Psoas muscle (tissue), 8 donors: ENCODE measurements around the gene GAS5. TPM values are rescaled to one million over a fixed set of nuclear protein-coding genes. Genes with fewer than 3 reads are reported as not detected.
A peak's percentile ranks its signal among the peaks of the same experiment; 100 is the strongest.

Experiments
- ATAC-seq, 4 donors: fragments of 200-7000 bp; cut with Tn5 transposase; one replicate each; pipeline ENCODE4 v1.9.1; 2020; ENCODE audit warnings: moderate library complexity in 3 of 4, mild to moderate bottlenecking in 2 of 4
- DNase-seq, 2 donors: peaks; one replicate each; pipeline ENCODE4 v3.0.0-alpha.2; 2020
- H3K27ac ChIP-seq: fragments of 200-600 bp; one replicate; pipeline ENCODE4 v1.8.0; 2022
- H3K27me3 ChIP-seq, 3 donors: fragments of 200-600 bp in 1 of 3; one replicate each; pipeline versions ENCODE4 v1.6.1 to v1.8.0; 2013 to 2022; ENCODE audit warnings: low read length in 2 of 3, mild to moderate bottlenecking in 2 of 3, moderate library complexity in 1 of 3; ENCODE audit not compliant: insufficient read depth in 3 of 3
- H3K36me3 ChIP-seq, 2 donors: fragments of 200-600 bp in 1 of 2; one replicate each; pipeline versions ENCODE4 v1.6.1 to v1.8.0; 2013 to 2022; ENCODE audit warnings: low read depth in 1 of 2, mild to moderate bottlenecking in 1 of 2, moderate library complexity in 1 of 2; ENCODE audit not compliant: insufficient read depth in 1 of 2
- H3K4me1 ChIP-seq: fragments of 200-600 bp; one replicate; pipeline ENCODE4 v1.8.0; 2022
- H3K4me3 ChIP-seq: fragments of 200-600 bp; one replicate; pipeline ENCODE4 v1.8.0; 2022; ENCODE audit warnings: mild to moderate bottlenecking
- H3K9me3 ChIP-seq: fragments of 200-600 bp; one replicate; pipeline ENCODE4 v1.8.0; 2022
- WGBS, 3 donors: extraction: QIAGEN DNeasy Blood & Tissue Kit; methylation state at CpG; one replicate each; pipeline versions ENCODE4 v1.1.6 to v1.1.7; 2013; 5-methylcytosine and 5-hydroxymethylcytosine counted together
- intact Hi-C, 2 donors: fragments of 100-400 bp; cut with DNase I; formaldehyde crosslinking; loops; one replicate each; pipeline versions ENCODE4 v1.11.0 to v1.14.2; 2022
- long read RNA-seq, 2 donors: library from polyadenylated mRNA; unstranded; transcript quantifications; one replicate each; pipeline ENCODE4 v2.0.0, GENCODE V29; 2021
- polyA plus RNA-seq, 3 donors: library from polyadenylated mRNA; stranded (reverse); fragments of 200-250 nt; gene quantifications; one replicate each; pipeline ENCODE4 v1.2.3, GENCODE V29; 2013
- total RNA-seq, 4 donors: library from RNA; stranded (reverse); fragmentation: NEBNext Ultra II Directional in 2 of 4; extraction: Animal tissue kit (Norgen Biotek cat#: 25700) in 2 of 4; gene quantifications; one replicate each; pipeline versions ENCODE4 v1.2.1 to v1.2.4, GENCODE V29; 2021 to 2023
- TF ChIP-seq, protein P1 (sequence below): fragments of 200-600 bp; IDR thresholded peaks from one replicate; pipeline ENCODE4 v1.8.0; 2022; ENCODE audit warnings: antibody characterized with exemption
- donor health status: healthy with polysubstance abuse.
- donor health status: DM: no; HTN: no; CAD: no; lungs with moderate emphysema.
- donor health status: Bipolar disorder and iron deficiency.
- donor health status: healthy.
- donor health status: DM: yes; HTN: yes; CAD: no.
- donor health status: DM: no; HTN: no; CAD: no.
- donor health status: DM: no; HTN: no; CAD: no.
- donor health status: DM: yes; HTN: yes; CAD: no.

GAS5 gene
- total RNA-seq (100 to 1,000 TPM in 2 of 4 donors, 10 to 100 TPM in 2; 70.0 to 148 (median 100) TPM), polyA plus RNA-seq (100 to 1,000 TPM; 115 to 222 (median 178) TPM)
- long read RNA-seq, donor 1, transcript GAS5-221 (12 exons, 632 nt), result major isoform, 7 of 19 reads
- long read RNA-seq, donor 1, partial matches to known transcripts, result 0 of 19 reads
- long read RNA-seq, donor 1, other reads (novel, unspliced or antisense), result 10 of 19 reads
- long read RNA-seq, donor 2, transcript GAS5-221 (12 exons, 632 nt), result major isoform, 19 of 43 reads
- long read RNA-seq, donor 2, partial matches to known transcripts, result 3 of 43 reads
- long read RNA-seq, donor 2, other reads (novel, unspliced or antisense), result 20 of 43 reads

DNA sequence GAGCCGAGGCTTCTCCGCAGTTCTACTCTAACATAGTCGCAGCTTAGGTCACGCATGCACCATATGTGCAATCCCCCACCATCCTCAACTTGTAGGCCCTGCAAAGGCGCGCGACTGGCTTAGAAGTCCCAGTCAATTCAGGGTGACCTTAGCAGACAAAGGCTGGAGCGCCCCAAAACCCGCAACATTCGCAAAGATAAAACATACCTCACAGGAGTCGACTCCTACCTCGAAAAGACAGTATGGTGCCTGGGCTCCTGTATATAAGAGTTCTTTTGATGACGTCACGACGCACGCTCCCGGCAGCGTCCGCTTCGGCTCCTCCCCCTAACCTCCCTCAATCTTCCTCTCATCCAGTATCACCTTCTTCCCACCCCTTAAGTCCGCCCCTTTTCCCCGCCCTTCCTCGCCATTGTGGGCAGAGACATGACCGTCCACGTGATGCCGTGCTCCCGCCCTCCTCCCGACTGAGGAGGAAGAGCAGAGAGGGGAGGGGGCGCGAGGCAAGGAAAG lies at the start of gene GAS5:
TSS of gene GAS5 (minus strand) at position 237 of the 513 bp plus-strand sequence.
- TF ChIP-seq, protein P1, sequence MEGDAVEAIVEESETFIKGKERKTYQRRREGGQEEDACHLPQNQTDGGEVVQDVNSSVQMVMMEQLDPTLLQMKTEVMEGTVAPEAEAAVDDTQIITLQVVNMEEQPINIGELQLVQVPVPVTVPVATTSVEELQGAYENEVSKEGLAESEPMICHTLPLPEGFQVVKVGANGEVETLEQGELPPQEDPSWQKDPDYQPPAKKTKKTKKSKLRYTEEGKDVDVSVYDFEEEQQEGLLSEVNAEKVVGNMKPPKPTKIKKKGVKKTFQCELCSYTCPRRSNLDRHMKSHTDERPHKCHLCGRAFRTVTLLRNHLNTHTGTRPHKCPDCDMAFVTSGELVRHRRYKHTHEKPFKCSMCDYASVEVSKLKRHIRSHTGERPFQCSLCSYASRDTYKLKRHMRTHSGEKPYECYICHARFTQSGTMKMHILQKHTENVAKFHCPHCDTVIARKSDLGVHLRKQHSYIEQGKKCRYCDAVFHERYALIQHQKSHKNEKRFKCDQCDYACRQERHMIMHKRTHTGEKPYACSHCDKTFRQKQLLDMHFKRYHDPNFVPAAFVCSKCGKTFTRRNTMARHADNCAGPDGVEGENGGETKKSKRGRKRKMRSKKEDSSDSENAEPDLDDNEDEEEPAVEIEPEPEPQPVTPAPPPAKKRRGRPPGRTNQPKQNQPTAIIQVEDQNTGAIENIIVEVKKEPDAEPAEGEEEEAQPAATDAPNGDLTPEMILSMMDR, result no peak
- Histone ChIP-seq H3K27me3 (no peaks in the 10 kb centered on the region), H3K4me1 (peaks cover 30% of the 10 kb centered on the region)

GRCh38 chr1:173917149-173917548 lies 49.4 kb upstream of the GAS5 start, which contains the start of gene SERPINC1:
SERPINC1 (minus strand) TSS chr1:173917327; CDS start chr1:173917259, 68 bp downstream.
- Histone ChIP-seq H3K27ac (no peak within 1 kb of the TSS), H3K4me3 (no peak within 1 kb of the TSS), H3K27me3 (no peaks in the 10 kb centered on the region), H3K9me3 (no peaks in the 10 kb centered on the region), H3K4me1 (no peaks in the 10 kb centered on the region), H3K36me3 (no peaks in the 10 kb centered on the region)
- intact Hi-C loops, result no loop called here
- DNase-seq, result no peak
- 93 to 95% (median 94%) methylated on average over 3 of the region's 3 CpGs for WGBS, 3 donors
- TF ChIP-seq, protein P1, result no peak
- no peak for ATAC-seq

More for the DNA sequence above, at the start of gene GAS5:
- Histone ChIP-seq H3K36me3 (peaks cover 6 to 66% of the 10 kb centered on the region in 2 donors), H3K9me3 (no peaks in the 10 kb centered on the region), H3K27ac (peak within 1 kb of the TSS; percentile 96), H3K4me3 (peak within 1 kb of the TSS; percentile 87)
- peak; percentile 99 for DNase-seq
- intact Hi-C loops, result loop anchor here in 1 of 2 donors (5.0 kb wide), 1 partner anchor 46 kb away; the partner anchor contains the start of genes CENPL and DARS2
- ATAC-seq, result peak; percentile 94 to 95 (median 94)
- 0 to 1% (median 0%) methylated on average over 28 to 29 of the region's 30 CpGs for WGBS, 3 donors

DNA sequence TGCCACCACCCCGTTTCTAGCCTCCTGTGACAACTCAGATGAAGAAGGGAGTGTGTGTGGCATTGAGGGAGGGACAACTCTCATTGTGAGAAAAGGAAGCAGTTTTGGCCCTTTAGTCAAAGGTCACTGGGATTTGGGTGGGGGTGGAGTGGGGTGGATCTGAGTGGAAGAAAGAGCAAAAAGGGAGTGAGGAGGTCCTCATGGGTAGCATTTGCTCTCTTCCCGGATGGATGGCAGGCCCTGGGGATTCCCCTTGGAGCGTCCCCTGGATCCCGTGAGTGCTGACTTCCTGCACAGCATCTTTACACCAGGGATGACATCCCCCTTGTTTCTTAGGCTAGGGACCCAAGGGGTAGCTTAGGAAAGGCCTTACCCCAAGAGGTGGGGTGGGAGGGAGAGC lies 48.9 kb upstream of the GAS5 start:
- H3K36me3 ChIP-seq, result no peaks in the 10 kb centered on the region
- no peaks in the 10 kb centered on the region for H3K27me3 ChIP-seq
- no peaks in the 10 kb centered on the region for H3K4me1 ChIP-seq
- DNase-seq (no peak), ATAC-seq (no peak)
- WGBS, 3 donors, result 71 to 77% (median 75%) methylated on average over 4 of the region's 4 CpGs
- no peak overlapping the region for H3K4me3 ChIP-seq
- H3K9me3 ChIP-seq, result no peaks in the 10 kb centered on the region
- TF ChIP-seq, protein P1, result no peak
- intact Hi-C loops, result no loop called here
- H3K27ac ChIP-seq, result no peak overlapping the region

DNA sequence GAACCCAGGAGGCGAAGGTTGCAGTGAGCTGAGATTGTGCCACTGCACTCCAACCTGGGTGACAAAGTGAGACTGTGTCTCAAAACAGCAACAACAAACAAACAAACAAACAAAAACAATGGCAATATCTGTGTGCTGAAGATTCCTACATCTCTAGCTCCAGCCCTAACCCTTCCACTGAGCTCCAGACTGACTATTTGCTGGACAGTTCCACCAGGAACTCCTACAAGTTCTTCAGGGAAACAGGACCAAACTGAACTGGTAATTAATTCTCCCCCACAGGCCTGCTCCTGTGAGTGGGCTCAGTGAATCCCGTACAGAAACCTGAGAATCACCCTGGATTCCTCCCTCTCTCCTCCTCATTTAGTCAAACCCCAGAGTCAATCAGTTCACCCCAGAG lies 47.8 kb upstream of the GAS5 start:
- H3K27ac ChIP-seq, result no peak overlapping the region
- 67 to 73% (median 68%) methylated on average over 2 of the region's 2 CpGs for WGBS, 3 donors
- intact Hi-C loops, result no loop called here
- no peak for ATAC-seq
- H3K36me3 ChIP-seq, result no peaks in the 10 kb centered on the region
- TF ChIP-seq, protein P1, result no peak
- H3K4me3 ChIP-seq, result no peak overlapping the region
- H3K27me3 ChIP-seq, result no peaks in the 10 kb centered on the region
- DNase-seq, result no peak
- H3K4me1 ChIP-seq, result no peaks in the 10 kb centered on the region
- no peaks in the 10 kb centered on the region for H3K9me3 ChIP-seq
